Peyer's patch (tissue), 4 donors: ENCODE data around the gene SFXN2. TPM values are rescaled to one million over a fixed set of nuclear protein-coding genes. Genes with fewer than 3 reads are reported as not detected.

Experiments
- DNase-seq, 3 donors: peaks; one replicate each; pipeline ENCODE4 v3.0.0-alpha.2; 2017 to 2019
- H3K27ac ChIP-seq, 4 donors: fragments of 200-600 bp; sonication (generic); one replicate each; pipeline ENCODE4 v1.5.1; 2016 to 2019
- H3K27me3 ChIP-seq, 2 donors: fragments of 200-600 bp; sonication (generic); one replicate each; pipeline ENCODE4 v1.5.1; 2019
- H3K36me3 ChIP-seq, 3 donors: fragments of 200-600 bp; sonication (generic); one replicate each; pipeline ENCODE4 v1.5.1; 2016 to 2019
- H3K4me1 ChIP-seq, 4 donors: fragments of 200-600 bp; sonication (generic); one replicate each; pipeline ENCODE4 v1.5.1; 2016 to 2019
- H3K4me3 ChIP-seq, 4 donors: fragments of 200-600 bp; sonication (generic); 1 replicate in 3 of 4; 2 replicates in 1 of 4; pipeline ENCODE4 v1.5.1; 2016 to 2019; ENCODE audit warnings: mild to moderate bottlenecking in 1 of 4
- H3K9me3 ChIP-seq, 4 donors: fragments of 200-600 bp; sonication (generic); one replicate each; pipeline ENCODE4 v1.5.1; 2016 to 2019; ENCODE audit warnings: mild to moderate bottlenecking in 1 of 4
- CTCF ChIP-seq, 6 experiments: fragments of 450-650 bp in 4 of 6; fragments of 200-600 bp in 2 of 6; sonication (generic) in 1 of 6; IDR thresholded peaks; one replicate each; pipeline ENCODE4 v1.5.1; 2017 to 2019; ENCODE audit warnings: antibody characterized with exemption in 6 of 6, mild to moderate bottlenecking in 3 of 6, moderate library complexity in 1 of 6
- POLR2A ChIP-seq, 2 donors: fragments of 450-650 bp; IDR thresholded peaks; one replicate each; pipeline ENCODE4 v1.5.1; 2017; ENCODE audit warnings: antibody characterized with exemption in 2 of 2, mild to moderate bottlenecking in 2 of 2, moderate library complexity in 2 of 2
- total RNA-seq, 4 donors: library from RNA; depleted of rRNA; stranded (reverse); fragments of >200 nt; gene quantifications; one replicate each; pipeline ENCODE4 v1.1.0, GENCODE V29; 2016

The SFXN2 gene
- total RNA-seq, 4 donors from 2014 or later: 1.9 to 37.1 (median 8.0) TPM

- H3K27ac ChIP-seq: peak overlapping the region in 1 of 4 donors; percentile 59
- H3K9me3 ChIP-seq: no peaks in the 10 kb centered on the region
- H3K4me1 ChIP-seq: peaks cover 0 to 40% (median 0%) of the 10 kb centered on the region in 4 donors
- H3K4me3 ChIP-seq: no peak overlapping the region
- TF ChIP-seq POLR2A (IDR thresholded peaks at IDR 0.05) (no peak), CTCF (IDR thresholded peaks at IDR 0.05) (no peak)
- H3K27me3 ChIP-seq: no peaks in the 10 kb centered on the region
- DNase-seq: no peak
- H3K36me3 ChIP-seq: no peaks in the 10 kb centered on the region
Observed at GRCh38 chr10:102770108-102770482, 55.7 kb downstream of the SFXN2 start.

GRCh38 chr10:102770792-102771191 lies 56.4 kb downstream of the SFXN2 start:
- no peaks in the 10 kb centered on the region for H3K36me3 ChIP-seq
- H3K27ac ChIP-seq: no peak overlapping the region
- no peaks in the 10 kb centered on the region for H3K9me3 ChIP-seq
- H3K4me3 ChIP-seq: no peak overlapping the region
- no peaks in the 10 kb centered on the region for H3K27me3 ChIP-seq
- H3K4me1 ChIP-seq: peaks cover 0 to 45% (median 0%) of the 10 kb centered on the region in 4 donors
- no peak for DNase-seq
- TF ChIP-seq POLR2A (IDR thresholded peaks at IDR 0.05) (no peak), CTCF (IDR thresholded peaks at IDR 0.05) (no peak)

- H3K4me1 ChIP-seq: peaks cover 0 to 44% (median 0%) of the 10 kb centered on the region in 4 donors
Observed at GRCh38 chr10:102773320-102773719, 58.9 kb downstream of the SFXN2 start.

GRCh38 chr10:102773986-102774385 lies 59.5 kb downstream of the SFXN2 start:
- Histone ChIP-seq H3K4me3 (no peak overlapping the region), H3K4me1 (peaks cover 0 to 50% (median 0%) of the 10 kb centered on the region in 4 donors)
- no peak for DNase-seq

More at GRCh38 chr10:102773320-102773719, 58.9 kb downstream of the SFXN2 start:
- Histone ChIP-seq H3K4me3 (no peak overlapping the region), H3K27me3 (no peaks in the 10 kb centered on the region), H3K36me3 (no peaks in the 10 kb centered on the region), H3K9me3 (no peaks in the 10 kb centered on the region), H3K27ac (peak overlapping the region in 2 of 4 donors; percentile 63 to 96)
- no peak for DNase-seq
- TF ChIP-seq POLR2A (IDR thresholded peaks at IDR 0.05) (no peak), CTCF (IDR thresholded peaks at IDR 0.05) (no peak)

GRCh38 chr10:102775201-102775934 lies 60.9 kb downstream of the SFXN2 start:
- Histone ChIP-seq H3K9me3 (no peaks in the 10 kb centered on the region), H3K36me3 (no peaks in the 10 kb centered on the region), H3K4me1 (peaks cover 0 to 50% (median 0%) of the 10 kb centered on the region in 4 donors), H3K27me3 (no peaks in the 10 kb centered on the region), H3K4me3 (peak overlapping the region in 2 of 4 donors; percentile 31 to 42), H3K27ac (peak overlapping the region; percentile 63 to 96 (median 76))
- no peak for DNase-seq
- TF ChIP-seq POLR2A (IDR thresholded peaks at IDR 0.05) (no peak), CTCF (IDR thresholded peaks at IDR 0.05) (no peak)

More at GRCh38 chr10:102773986-102774385, 59.5 kb downstream of the SFXN2 start:
- Histone ChIP-seq H3K27me3 (no peaks in the 10 kb centered on the region), H3K36me3 (no peaks in the 10 kb centered on the region), H3K9me3 (no peaks in the 10 kb centered on the region), H3K27ac (peak overlapping the region; percentile 41 to 96 (median 54))
- TF ChIP-seq POLR2A (IDR thresholded peaks at IDR 0.05) (no peak), CTCF (IDR thresholded peaks at IDR 0.05) (no peak)
